HepG2 (cell line): ENCODE data around the gene SLA2. TPM values are rescaled to one million over a fixed set of nuclear protein-coding genes. Genes with fewer than 3 reads are reported as not detected.

Experiments used
- ATAC-seq: fragments of 200-7000 bp; cut with Tn5 transposase; 3 replicates; pipeline ENCODE4 v1.9.1; 2020; ENCODE audit warnings: mild to moderate bottlenecking, moderate library complexity
- BruUV-seq: library from RNA; stranded (reverse); fragments of 400-500 nt; replicated peaks from 2 replicates; lab custom pipeline; 2021; lab: Mats Ljungman, UMichigan
- CTCF ChIA-PET: fragments of 300-600 bp; formaldehyde crosslinking; extraction: SDS; loops from one replicate; lab custom pipeline; 2021; ENCODE audit warnings: low total read pairs, inconsistent platforms, low intra/inter-chr PET ratio; lab: Yijun Ruan, JAX
- POLR2A ChIA-PET: fragments of 350-600 bp; sonication (Branson Sonifier 250); formaldehyde crosslinking; loops from one replicate; lab custom pipeline; 2020; ENCODE audit warnings: antibody characterized with exemption, inconsistent platforms; lab: Yijun Ruan, JAX
- DNase-seq: peaks from one replicate; pipeline ENCODE4 v3.0.0-alpha.2; 2015; ENCODE audit warnings: low spot score
- FAIRE-seq: peaks from 3 replicates; lab custom pipeline; 2011; peaks lifted over from hg19 to GRCh38; lab: Jason Lieb, UNC
- H2AFZ ChIP-seq: one replicate; pipeline ENCODE4 v1.6.1; 2011; ENCODE audit warnings: low read length, inconsistent platforms
- H3K27ac ChIP-seq: fragments of 300-600 bp; 3 replicates; pipeline ENCODE4 v1.8.0; 2011; ENCODE audit warnings: mixed run types, mild to moderate bottlenecking, mixed read lengths, low read length, inconsistent platforms; ENCODE audit not compliant: insufficient read depth; ENCODE audit errors: extremely low read length
- H3K27me3 ChIP-seq, 2 experiments: fragments of 200-600 bp in 1 of 2; 2 replicates in 1 of 2; 3 replicates in 1 of 2; pipeline versions ENCODE4 v1.6.0 to v1.8.0; 2011; ENCODE audit warnings: low read length in 2 of 2, mild to moderate bottlenecking in 2 of 2, moderate library complexity in 2 of 2, inconsistent platforms in 1 of 2; ENCODE audit not compliant: insufficient read depth in 2 of 2, control insufficient read depth in 1 of 2
- H3K36me3 ChIP-seq, 2 experiments: fragments of 200-600 bp in 1 of 2; replicated peaks in 1 of 2; 2 replicates in 1 of 2; 3 replicates in 1 of 2; pipeline versions ENCODE4 v1.5.1 to v1.8.0; 2011; ENCODE audit warnings: low read length in 2 of 2, inconsistent platforms in 1 of 2; ENCODE audit not compliant: insufficient read depth in 2 of 2, control insufficient read depth in 1 of 2
- H3K4me1 ChIP-seq: 2 replicates; pipeline ENCODE4 v1.5.1; 2012; ENCODE audit warnings: low read length, inconsistent platforms; ENCODE audit not compliant: insufficient read depth
- H3K4me2 ChIP-seq: 2 replicates; pipeline ENCODE4 v1.6.0; 2011; ENCODE audit warnings: low read depth, low read length, inconsistent platforms
- H3K4me3 ChIP-seq, 3 experiments: fragments of 200-600 bp in 1 of 3; sonication (generic), shearing (Covaris generic) in 1 of 3; replicated peaks in 1 of 3; 2 replicates each; pipeline ENCODE4 v1.5.1; 2011 to 2016; ENCODE audit warnings: low read length in 3 of 3, inconsistent platforms in 2 of 3, low read depth in 2 of 3, mild to moderate bottlenecking in 2 of 3, control low read depth in 1 of 3, mixed read lengths in 1 of 3; ENCODE audit not compliant: insufficient read depth in 1 of 3
- H3K79me2 ChIP-seq: one replicate; pipeline ENCODE4 v1.6.1; 2011; ENCODE audit warnings: low read length, inconsistent platforms; ENCODE audit not compliant: insufficient read depth
- H3K9ac ChIP-seq: 2 replicates; pipeline ENCODE4 v1.6.0; 2011; ENCODE audit warnings: mild to moderate bottlenecking, low read depth, low read length, inconsistent platforms; ENCODE audit not compliant: insufficient read depth
- H3K9me3 ChIP-seq: 2 replicates; pipeline ENCODE4 v1.5.1; 2012; ENCODE audit warnings: mild to moderate bottlenecking, low read length
- H4K20me1 ChIP-seq: 2 replicates; pipeline ENCODE4 v1.6.0; 2011; ENCODE audit warnings: inconsistent platforms, mild to moderate bottlenecking, low read length, moderate library complexity; ENCODE audit not compliant: insufficient read depth
- MAZ ChIP-seq, 2 experiments: sonication (generic) in 1 of 2; formaldehyde crosslinking in 1 of 2; IDR thresholded peaks; 2 replicates each; pipeline versions ENCODE4 v1.5.0 to v1.6.1; 2012 to 2020; ENCODE audit warnings: low read depth in 2 of 2, mild to moderate bottlenecking in 2 of 2, borderline replicate concordance in 1 of 2, improper control_type of control experiment in 1 of 2, low read length in 1 of 2, missing genetic modification reagents in 1 of 2, moderate library complexity in 1 of 2
- MTA1 ChIP-seq: sonication (generic); formaldehyde crosslinking; IDR thresholded peaks from 2 replicates; pipeline ENCODE4 v1.4.0; 2020; ENCODE audit warnings: missing genetic modification reagents, mild to moderate bottlenecking, borderline replicate concordance
- NKX3-1 ChIP-seq: sonication (generic); formaldehyde crosslinking; IDR thresholded peaks from 2 replicates; pipeline ENCODE4 v1.5.0; 2020; ENCODE audit warnings: missing genetic modification reagents
- ZBTB44 ChIP-seq: sonication (generic); formaldehyde crosslinking; IDR thresholded peaks from 2 replicates; pipeline ENCODE4 v1.4.0; 2020; ENCODE audit warnings: missing genetic modification reagents
- ZNF335 ChIP-seq: sonication (generic); formaldehyde crosslinking; IDR thresholded peaks from 2 replicates; pipeline ENCODE4 v1.4.0; 2020; ENCODE audit warnings: missing genetic modification reagents
- ZNF530 ChIP-seq: sonication (generic); formaldehyde crosslinking; IDR thresholded peaks from 2 replicates; pipeline ENCODE4 v1.5.0; 2020; ENCODE audit warnings: low read depth, mild to moderate bottlenecking, missing genetic modification reagents
- WGBS: methylation state at CpG from one replicate; pipeline ENCODE4 v1.1.6; 2017; ENCODE audit warnings: low lambda C conversion rate; 5-methylcytosine and 5-hydroxymethylcytosine counted together
- in situ Hi-C: cut with HindIII; loops from 2 replicates; pipeline ENCODE4 v1.10.0; 2017; ENCODE audit warnings: low pct_unique_long_range_greater_than_20kb; ENCODE audit not compliant: extremely low pct_ligation_motif_present
- intact Hi-C: fragments of 100-400 bp; cut with micrococcal nuclease; formaldehyde crosslinking; loops from one replicate; pipeline ENCODE4 v1.10.0; 2022; ENCODE audit not compliant: unreplicated experiment
- polyA plus RNA-seq, 8 experiments: library from polyadenylated mRNA; depleted of rRNA in 3 of 8; stranded (reverse) in 7 of 8; unstranded in 1 of 8; fragments of >200 nt; fragmentation: Illumina TruSeq in 4 of 8; extraction: Trizol in 4 of 8; gene quantifications; 2 replicates each; pipeline versions ENCODE4 v1.2.1 to v1.2.3, GENCODE V29; 2011 to 2016; ENCODE audit warnings: low read depth in 4 of 8, missing spikeins in 1 of 8, mixed read lengths in 1 of 8; ENCODE audit not compliant: insufficient read depth in 1 of 8
- total RNA-seq, 5 experiments: library from RNA; depleted of rRNA; stranded (reverse); fragments of >200 nt; fragmentation: Illumina TruSeq; extraction: Trizol; gene quantifications; 2 replicates each; pipeline ENCODE4 v1.2.3, GENCODE V29; 2016; ENCODE audit warnings: low read depth in 1 of 5
- TF ChIP-seq, protein P1 (sequence below): sonication (generic); formaldehyde crosslinking; conservative IDR thresholded peaks from 2 replicates; pipeline ENCODE4 v1.4.0; 2020; ENCODE audit warnings: mild to moderate bottlenecking, missing genetic modification reagents, moderate library complexity
- TF ChIP-seq, protein P2 (sequence below): sonication (generic); formaldehyde crosslinking; IDR thresholded peaks from 2 replicates; pipeline ENCODE4 v1.5.1; 2020; ENCODE audit warnings: missing genetic modification reagents, mild to moderate bottlenecking, borderline replicate concordance

The SLA2 gene
- total and polyA plus RNA-seq, 2 of the 13 experiments (the other 11 are each of a cell fraction or from before 2014, with no cell fraction given), result 1.6 to 3.6 TPM

GRCh38 chr20:36562724-36563123 lies 83.3 kb downstream of the SLA2 start:
- POLR2A ChIA-PET, result interaction anchor here (1.1 kb wide), 1 partner anchor 10 kb away, joined by 3 read pairs; no protein-coding TSS in a partner anchor
- in situ Hi-C loops, result no loop called here
- FAIRE-seq (no peak), DNase-seq (no peak), ATAC-seq (no peak)
- Histone ChIP-seq H3K9ac (no peak overlapping the region), H3K27ac (no peak overlapping the region), H3K4me1 (peaks cover 14% of the 10 kb centered on the region), H3K79me2 (no peaks in the 10 kb centered on the region), H3K27me3 (no peaks in the 10 kb centered on the region), H3K4me2 (no peak overlapping the region), H4K20me1 (no peaks in the 10 kb centered on the region), H2AFZ (no peak overlapping the region), H3K9me3 (no peaks in the 10 kb centered on the region; the same call in 1 of the 2 replicates), H3K36me3 (peaks cover 0 to 1% of the 10 kb centered on the region in 2 experiments; a peak in 1 of 5 replicates), H3K4me3 (no peak overlapping the region)
- no TSS peak for BruUV-seq
- 95% methylated on average over 2 of the region's 2 CpGs for WGBS
- CTCF ChIA-PET, result no interaction called here
- intact Hi-C loops, result no loop called here
- TF ChIP-seq ZBTB44 (CRISPR knock-in tag) (no peak), ZNF530 (CRISPR knock-in tag) (no peak), NKX3-1 (CRISPR knock-in tag) (no peak), MTA1 (CRISPR knock-in tag) (no peak), ZNF335 (CRISPR knock-in tag) (no peak), MAZ (IDR thresholded peaks at IDR 0.05; ENCODE audit: borderline replicate concordance, low read depth, low read length) (no peak), MAZ (CRISPR knock-in tag; IDR thresholded peaks at IDR 0.05; ENCODE audit: low read depth) (no peak)
- TF ChIP-seq, protein P1, sequence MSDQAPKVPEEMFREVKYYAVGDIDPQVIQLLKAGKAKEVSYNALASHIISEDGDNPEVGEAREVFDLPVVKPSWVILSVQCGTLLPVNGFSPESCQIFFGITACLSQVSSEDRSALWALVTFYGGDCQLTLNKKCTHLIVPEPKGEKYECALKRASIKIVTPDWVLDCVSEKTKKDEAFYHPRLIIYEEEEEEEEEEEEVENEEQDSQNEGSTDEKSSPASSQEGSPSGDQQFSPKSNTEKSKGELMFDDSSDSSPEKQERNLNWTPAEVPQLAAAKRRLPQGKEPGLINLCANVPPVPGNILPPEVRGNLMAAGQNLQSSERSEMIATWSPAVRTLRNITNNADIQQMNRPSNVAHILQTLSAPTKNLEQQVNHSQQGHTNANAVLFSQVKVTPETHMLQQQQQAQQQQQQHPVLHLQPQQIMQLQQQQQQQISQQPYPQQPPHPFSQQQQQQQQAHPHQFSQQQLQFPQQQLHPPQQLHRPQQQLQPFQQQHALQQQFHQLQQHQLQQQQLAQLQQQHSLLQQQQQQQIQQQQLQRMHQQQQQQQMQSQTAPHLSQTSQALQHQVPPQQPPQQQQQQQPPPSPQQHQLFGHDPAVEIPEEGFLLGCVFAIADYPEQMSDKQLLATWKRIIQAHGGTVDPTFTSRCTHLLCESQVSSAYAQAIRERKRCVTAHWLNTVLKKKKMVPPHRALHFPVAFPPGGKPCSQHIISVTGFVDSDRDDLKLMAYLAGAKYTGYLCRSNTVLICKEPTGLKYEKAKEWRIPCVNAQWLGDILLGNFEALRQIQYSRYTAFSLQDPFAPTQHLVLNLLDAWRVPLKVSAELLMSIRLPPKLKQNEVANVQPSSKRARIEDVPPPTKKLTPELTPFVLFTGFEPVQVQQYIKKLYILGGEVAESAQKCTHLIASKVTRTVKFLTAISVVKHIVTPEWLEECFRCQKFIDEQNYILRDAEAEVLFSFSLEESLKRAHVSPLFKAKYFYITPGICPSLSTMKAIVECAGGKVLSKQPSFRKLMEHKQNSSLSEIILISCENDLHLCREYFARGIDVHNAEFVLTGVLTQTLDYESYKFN (CRISPR knock-in tag), result 0 out of 2 replicates have a peak, but pooled peaks have one; percentile 1
- TF ChIP-seq, protein P2, sequence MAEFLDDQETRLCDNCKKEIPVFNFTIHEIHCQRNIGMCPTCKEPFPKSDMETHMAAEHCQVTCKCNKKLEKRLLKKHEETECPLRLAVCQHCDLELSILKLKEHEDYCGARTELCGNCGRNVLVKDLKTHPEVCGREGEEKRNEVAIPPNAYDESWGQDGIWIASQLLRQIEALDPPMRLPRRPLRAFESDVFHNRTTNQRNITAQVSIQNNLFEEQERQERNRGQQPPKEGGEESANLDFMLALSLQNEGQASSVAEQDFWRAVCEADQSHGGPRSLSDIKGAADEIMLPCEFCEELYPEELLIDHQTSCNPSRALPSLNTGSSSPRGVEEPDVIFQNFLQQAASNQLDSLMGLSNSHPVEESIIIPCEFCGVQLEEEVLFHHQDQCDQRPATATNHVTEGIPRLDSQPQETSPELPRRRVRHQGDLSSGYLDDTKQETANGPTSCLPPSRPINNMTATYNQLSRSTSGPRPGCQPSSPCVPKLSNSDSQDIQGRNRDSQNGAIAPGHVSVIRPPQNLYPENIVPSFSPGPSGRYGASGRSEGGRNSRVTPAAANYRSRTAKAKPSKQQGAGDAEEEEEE (CRISPR knock-in tag), result no peak
